ENCODE results near the gene TLR9. TPM values are rescaled to one million over a fixed set of nuclear protein-coding genes. Genes with fewer than 3 reads are reported as not detected.
"Not testable (repeated sequence)": the region's sequence is repeated elsewhere in the genome, so short reads cannot be mapped to it uniquely, and the experiment has no call there.

The TLR9 gene
- total RNA-seq, 1 donor from 2014 or later = 0.19 TPM

DNA sequence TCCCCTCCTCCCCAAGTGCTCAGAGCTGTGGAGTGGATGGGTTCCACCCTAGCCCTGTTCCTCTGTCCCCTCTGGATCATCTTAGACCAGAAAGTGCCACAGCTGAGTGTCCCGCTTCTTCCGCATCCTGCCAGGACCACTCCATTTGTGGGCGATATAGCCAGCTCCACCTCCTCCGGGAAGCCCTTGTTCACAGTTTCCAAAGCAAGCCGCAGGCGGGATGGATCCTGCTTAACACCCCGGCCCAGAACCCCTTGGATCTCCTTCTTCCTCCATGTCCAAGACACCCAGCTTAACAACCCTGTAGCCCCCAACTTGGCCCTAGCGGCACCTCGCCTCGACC lies 28.0 kb downstream of the TLR9 start:
- no peak for DNase-seq (ENCODE audit: low spot score)

DNA sequence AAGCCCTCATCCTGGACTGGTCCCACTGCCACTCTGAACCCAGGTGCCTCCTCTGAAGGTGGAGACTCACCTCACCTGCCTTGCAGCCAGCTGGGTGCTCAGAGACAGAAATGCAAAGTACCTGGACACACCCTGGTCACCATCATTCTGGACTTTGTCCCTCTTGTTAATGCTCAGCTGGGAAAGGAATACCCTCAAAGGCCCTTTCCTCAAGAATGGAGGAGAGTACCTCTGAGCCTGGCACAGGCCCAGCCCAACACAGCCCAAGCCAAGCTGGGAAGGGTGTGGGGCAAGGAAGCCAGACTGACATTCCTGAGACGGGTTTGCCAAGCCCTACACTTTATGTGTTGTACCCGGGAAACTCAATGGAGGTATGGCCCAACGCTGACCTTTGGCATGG lies 28.5 kb downstream of the TLR9 start:
- no peak for DNase-seq (ENCODE audit: low spot score)

DNA sequence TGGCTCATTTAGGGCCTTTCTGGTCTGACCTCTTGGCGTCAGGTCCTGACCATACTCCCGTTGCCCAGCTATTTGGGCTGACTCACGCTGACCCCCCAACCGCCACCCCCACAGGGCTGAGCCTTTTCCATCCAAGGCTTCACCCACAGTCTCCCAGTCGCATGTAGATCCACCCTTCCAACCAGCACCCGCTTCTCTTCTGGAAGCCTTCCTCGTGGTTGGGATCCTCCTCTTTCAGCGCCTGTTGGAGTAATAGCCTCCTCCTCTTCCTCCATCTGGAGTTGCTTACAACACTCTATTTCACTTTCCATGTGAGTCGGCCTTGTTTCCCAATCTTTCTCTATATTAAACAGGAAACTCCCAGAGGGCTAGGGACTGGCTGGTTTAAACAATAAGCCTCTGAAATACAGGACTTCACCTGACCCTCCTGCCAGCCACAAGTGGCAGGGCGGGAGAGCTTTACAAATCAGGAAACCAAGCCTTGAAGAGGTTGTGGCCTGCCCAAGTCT lies 29.6 kb downstream of the TLR9 start:
- no peak for DNase-seq (ENCODE audit: low spot score)

DNA sequence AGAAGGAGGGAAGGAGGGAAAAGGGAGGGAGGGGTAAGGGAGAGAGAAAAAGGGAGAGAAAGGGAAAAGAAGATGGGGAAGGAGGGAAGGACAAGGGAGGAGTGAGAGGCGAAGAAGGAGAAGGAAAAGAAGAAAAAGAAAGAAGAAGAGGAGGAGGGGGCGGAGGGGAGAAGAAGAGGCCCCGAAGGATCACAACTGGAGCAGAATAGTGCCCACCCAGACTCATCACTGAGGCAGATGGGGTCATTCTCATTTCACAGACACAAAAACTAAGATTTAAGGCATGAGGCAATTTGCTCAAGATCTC lies 30.2 kb downstream of the TLR9 start:
- no peak for DNase-seq (ENCODE audit: low spot score)

DNA sequence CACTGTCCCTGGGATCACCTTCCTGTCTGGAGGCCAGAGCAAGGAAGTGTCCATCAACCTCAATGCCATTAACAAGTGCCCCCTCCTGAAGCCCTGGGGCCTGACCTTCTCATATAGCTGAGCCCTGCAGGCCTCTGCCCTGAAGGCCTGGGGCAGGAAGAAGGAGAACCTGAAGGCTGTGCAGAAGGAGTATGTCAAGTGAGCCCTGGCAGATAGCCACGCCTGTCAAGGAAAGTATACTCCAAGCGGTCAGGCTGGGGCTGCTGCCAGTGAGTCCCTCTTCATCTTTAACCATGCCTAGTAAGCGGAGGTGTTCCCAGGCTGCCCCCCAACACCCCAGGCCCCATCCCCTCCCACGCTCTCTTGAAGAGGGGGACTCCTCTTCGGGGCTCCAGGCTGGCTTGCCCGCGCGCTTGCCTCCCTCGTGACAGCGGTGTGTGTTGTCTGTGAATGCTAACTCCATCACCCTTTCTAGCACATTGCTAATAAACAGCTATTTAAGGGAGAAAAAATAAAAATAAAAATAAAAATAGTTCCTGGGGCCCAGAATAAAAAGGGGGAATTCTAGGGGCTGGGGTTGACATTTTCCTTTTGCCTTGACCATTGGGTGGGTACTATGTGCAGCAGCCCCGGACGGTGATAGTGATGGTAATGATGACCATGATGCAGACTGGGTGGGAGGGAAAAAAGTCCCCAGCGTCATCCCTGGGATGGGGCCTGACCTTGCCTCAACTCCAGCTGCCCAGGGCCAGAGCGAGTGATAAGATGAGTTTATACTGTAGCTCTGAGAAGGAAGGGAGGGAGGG lies 30.8 kb downstream of the TLR9 start:
- DNase-seq (ENCODE audit: low spot score) = no peak

DNA sequence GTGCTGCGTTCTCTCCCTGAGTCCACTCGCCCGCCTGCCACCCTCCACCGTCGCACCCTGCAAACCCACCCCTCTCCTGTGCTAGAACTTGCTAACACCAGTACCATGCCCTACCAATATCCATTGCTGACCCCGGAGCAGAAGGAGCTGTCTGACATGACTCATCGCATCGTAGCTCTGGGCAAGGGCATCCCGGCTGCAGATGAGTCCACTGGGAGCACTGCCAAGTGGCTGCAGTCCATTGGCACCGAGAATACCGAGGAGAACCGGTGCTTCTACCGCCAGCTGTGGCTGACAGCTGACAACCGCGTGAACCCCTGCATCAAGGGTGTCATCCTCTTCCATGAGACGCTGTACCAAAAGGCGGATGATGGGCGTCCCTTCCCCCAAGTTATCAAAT lies 32.4 kb downstream of the TLR9 start:
- no peak for DNase-seq (ENCODE audit: low spot score)

DNA sequence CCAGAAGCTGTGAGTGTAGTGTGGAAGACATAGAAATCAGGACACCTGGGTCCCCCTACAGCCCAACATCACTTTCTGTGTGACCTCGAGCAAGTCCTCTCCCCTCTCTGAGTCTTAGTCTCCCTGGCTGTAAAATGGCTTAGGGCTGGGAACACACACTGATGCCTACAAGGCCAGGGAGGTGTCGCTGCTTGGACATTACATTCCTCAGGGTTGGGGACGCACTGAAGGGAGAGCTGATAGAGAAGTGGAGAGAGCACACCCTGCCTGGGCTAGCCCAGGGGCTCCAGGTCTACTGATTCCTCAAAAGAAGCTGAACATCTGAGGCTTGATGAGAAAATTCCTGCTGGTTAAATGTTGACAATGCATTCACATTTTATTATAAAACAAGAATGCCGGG lies 33.8 kb downstream of the TLR9 start:
- DNase-seq (ENCODE audit: low spot score) = no peak

DNA sequence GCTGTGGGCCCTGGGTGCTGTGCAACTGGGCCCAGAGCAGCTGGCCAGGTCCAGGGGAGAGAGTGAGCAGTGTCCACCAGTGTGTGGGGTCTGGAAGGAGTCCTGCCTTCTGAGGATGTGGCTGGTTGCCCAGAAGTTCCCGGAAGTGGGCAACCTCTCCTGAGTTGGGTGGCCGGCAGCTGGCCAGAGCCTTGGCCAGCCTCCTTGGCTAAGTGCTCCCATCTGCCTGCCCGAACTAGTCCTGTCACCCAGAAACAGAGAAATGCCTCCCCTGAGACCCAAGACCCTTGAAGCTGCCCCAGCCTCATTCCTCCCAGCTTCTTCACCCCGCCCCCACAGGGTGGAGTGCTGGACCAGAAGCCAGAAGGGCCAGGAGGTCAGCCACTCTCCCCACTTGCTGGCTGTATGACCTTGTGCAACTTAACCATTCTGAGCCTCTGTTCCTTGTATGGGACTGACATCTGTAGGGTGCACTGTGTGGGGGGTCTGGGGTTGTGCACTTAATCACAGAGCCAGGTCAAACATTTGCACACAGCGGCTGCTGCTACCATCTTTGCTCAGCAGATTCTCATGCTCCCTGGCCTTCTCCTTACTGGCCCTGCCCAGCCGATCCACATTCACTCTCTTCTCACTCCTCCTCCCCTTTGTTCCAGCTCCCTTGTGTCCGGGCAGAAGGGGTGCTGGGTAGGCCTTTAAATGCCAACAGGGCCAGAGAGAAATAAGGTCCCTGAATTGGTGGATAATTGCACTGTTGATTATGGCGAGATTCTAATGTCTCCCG lies 35.0 kb downstream of the TLR9 start:
- DNase-seq (ENCODE audit: low spot score) = no peak

DNA sequence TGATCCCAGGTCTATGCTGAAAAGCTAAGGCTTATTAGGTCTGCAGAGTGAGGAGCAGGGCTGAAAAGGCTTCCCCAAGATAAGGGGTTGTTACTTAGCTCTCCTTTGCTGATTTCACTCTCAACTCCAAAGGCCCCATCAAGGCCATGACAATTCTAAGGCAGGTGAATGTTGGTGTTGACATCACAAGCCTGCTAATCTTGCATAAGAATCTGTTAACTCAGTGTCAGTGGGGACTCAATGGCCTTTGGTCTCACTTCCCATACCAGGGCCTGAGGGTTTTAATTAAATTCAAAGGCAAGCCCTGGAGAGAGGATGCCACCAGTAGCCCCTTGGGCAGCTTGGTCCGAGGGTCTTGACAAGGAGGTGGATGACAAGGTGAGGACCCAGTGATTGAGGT lies 36.9 kb downstream of the TLR9 start:
- no peak for DNase-seq (ENCODE audit: low spot score)

DNA sequence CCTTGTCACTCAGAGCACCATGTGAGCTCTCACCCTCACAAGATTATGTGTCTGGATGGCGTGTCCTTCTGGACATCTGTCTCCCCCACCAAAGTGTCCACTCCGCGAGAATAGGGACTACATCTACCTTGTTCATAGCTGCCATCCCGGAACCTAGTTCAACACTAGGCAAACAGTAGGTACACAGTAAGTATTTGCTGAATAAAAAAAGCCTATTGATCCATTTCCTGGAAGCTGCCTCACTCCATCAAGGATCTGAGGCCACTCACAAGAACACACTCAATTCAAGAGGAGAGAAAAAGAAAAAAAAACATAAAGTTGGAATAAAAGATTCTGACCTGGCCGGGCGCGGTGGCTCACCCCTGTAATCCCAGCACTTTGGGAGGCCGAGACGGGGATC lies 38.7 kb downstream of the TLR9 start:
- no peak for DNase-seq (ENCODE audit: low spot score)

DNA sequence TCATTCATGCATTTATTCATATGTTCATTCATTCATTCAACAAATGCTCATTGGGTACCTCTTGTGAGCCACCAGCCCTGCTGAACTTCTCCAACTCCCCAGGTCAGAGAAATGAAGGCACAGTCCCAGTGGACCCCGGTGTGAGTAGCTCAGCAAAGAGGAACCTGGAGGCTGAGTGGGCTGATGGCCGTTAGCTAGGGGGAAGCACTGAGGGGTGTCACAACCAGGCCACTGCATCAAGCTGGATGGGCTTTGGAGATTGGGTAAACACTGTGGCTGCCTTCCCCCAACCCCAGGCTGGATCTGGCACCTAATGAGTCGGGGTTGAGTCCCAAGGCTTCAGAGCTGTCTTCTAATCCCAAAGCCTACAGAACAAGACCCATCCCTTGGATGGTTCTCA lies 39.6 kb downstream of the TLR9 start:
- no peak for DNase-seq (ENCODE audit: low spot score)

DNA sequence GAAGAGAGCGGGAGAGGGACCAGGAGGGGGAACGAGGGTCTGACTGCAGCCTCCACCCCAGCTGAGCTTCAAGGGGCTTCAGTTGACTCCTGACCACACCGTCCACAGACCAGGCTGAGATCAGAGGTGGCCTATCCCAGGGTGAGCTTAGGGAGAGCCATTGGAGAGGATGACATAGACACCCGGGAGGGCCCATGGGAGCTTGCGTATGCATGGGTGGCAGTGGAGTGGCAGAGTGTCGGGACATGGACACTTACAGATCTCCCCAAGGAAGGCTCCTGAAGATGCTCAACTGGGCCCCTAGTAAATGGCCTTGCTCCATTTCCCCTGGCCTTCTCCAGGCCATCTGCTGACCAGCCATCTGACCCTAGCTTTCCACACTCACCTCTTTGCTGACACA lies 40.1 kb downstream of the TLR9 start:
- no peak for DNase-seq (ENCODE audit: low spot score)

DNA sequence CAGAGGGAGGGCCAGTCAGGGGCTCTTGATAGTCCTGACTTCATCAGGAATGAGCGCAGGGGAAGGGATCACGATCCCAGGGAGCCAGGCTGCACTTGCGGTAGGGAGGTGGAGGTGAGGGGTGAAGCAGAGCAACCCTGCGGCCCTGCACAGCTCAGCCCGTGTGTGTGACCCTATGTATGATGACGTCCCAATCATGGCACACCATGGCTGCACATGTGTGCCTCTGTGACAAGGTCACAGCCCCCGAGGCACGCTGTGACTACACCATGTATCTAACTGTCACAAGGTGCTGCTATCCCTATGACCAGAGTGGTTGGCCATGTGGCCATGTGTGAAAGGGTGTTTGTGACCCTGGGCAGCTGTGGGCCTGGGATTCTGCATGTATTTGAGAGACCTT lies 40.8 kb downstream of the TLR9 start:
- no peak for DNase-seq (ENCODE audit: low spot score)

DNA sequence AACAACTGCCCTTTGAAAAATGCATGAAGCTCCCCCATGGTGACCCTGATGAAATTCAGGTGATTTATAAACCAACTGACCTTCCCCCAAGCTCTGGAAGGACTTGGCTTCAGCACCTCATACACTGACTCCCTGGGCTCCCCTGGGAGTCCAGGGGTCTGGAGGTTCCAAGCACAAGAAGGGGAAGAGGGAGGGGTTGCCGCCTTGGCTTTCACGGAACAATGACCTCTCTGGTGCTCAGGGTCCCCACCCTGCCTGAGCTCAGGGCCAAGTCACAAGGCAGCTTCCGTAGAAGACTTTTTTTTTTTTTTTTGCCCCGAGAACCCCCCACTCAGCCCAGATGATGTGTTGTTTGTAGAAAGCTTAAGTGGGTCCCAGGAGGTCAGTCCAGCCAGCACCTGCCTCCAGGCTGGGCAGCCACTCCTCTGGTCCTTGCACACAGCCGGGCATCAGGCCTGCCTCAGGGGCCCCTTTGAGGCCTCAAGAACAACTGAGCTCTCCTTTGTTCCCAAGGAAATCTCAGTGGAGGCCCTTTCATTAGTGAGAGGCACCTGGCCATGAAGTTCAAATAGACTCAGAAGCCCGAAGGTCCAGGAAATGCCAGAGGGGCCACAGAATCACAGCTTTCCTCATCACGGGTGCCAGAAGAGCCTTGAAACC lies 41.5 kb downstream of the TLR9 start:
- DNase-seq (ENCODE audit: low spot score) = no peak

DNA sequence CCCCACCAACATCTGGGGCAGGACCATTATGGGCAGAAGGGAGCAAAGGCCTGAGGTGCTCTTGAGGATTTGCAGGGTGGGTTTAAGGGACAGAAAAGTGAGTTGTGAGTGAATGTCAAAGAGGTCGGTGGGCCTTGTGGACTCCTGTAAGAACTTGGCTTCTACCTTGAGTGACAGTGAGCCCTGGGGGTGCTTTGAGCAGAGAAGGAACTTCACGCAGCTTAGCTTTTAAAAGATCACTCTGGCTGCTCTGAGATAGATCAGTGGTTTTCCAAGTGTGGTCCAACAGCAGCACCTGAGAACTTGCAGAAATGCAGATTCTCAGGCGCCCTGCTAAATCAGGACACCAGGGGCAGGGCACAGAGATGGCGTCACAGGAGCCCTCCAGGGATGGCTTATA lies 42.8 kb downstream of the TLR9 start:
- DNase-seq (ENCODE audit: low spot score) = no peak

DNA sequence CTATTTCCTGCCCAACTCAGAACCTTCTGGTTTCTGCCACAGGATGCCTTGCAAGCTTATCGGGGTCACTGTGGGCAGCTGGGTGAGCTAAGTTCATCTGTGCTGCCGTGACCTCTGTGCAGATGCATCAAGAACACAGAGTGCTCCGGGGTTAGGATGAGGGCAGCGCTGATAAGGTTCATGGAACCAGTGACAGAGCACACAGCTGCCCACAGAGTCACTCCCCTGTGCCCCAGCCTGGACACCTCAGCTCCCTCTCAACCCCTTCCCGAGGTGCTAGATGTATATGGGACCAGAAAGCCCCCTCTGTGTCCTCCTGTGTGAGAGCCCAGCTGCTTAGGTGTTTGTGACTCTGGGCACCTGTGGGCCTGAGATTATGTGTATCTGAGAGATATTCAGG lies 43.2 kb downstream of the TLR9 start:
- DNase-seq (ENCODE audit: low spot score) = no peak

DNA sequence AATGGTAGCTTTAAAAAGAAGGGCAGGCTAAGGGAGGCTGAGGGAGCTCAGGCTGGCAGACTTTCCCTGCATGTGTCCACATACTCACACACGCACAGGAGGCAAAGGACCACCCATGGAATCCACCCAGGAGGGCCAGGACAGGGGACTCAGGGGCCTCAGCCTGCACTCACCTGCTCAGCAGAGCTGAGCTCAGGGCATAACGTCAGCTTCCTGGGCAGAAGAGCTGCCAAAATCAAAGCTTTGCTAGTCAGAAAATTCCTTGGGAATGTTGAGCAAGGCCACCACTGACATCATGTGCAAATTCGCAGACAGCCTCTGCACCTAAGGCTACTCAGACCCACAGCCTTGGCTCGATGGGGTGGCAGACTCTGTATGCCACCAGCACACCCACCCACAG lies 43.9 kb downstream of the TLR9 start:
- DNase-seq (ENCODE audit: low spot score) = no peak

DNA sequence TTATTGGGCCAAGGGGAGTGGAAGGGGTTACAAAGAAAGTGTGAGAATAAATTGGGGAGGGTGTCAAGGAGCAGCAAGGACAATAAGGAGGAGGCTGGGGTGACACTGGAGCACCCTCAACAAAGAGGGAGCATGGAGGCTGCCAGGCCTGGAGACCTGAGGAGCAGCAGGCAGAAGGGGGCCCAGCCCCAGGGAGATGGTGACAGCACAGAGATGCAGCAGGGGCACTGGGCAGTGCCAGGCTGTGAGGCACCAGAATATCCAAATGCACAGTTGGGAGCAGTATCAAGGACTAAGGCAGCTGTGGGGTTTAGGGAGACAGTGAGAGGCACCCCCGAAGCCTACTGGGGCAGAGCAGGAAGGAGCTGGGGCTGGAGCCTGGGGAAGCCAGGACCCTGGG lies 46.9 kb downstream of the TLR9 start:
- no peak for DNase-seq (ENCODE audit: low spot score)

DNA sequence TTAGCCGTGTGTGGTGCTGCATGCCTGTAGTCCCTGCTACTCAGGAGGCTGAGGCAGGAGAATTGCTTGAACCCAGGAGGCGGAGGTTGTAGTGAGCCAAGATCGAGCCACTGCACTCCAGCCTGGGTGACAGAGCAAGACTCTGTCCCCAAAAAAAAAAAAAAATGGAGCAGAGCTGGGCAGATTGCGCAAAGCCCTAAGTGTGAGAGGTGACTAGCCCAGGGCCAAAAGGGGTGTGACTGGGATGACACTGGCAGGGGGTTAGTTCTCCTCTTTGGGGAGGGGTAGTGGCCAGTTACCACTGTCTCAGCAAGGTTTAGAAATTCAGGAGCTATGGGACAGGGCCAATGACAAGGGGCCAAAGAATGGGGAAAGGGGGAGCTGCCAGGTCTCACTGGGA lies 47.3 kb downstream of the TLR9 start:
- not testable (repeated sequence) for DNase-seq (ENCODE audit: low spot score)

DNA sequence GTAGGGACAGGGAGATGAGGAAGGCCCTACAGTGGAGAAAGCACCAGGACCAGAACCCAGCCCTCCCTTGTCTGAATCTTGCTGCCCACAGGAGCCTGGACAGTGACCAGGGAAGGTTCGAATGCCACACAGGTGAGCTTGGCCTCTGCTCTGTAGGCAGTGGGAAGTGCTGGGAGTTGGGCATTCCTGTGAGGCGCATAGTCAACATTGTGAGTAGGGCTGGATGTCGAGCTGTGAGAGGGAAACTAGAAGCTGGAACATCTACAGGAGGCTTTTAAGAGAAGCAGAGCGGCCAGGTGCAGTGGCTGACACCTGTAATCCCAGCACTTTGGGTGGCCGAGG lies 47.8 kb downstream of the TLR9 start:
- DNase-seq (ENCODE audit: low spot score) = no peak

DNA sequence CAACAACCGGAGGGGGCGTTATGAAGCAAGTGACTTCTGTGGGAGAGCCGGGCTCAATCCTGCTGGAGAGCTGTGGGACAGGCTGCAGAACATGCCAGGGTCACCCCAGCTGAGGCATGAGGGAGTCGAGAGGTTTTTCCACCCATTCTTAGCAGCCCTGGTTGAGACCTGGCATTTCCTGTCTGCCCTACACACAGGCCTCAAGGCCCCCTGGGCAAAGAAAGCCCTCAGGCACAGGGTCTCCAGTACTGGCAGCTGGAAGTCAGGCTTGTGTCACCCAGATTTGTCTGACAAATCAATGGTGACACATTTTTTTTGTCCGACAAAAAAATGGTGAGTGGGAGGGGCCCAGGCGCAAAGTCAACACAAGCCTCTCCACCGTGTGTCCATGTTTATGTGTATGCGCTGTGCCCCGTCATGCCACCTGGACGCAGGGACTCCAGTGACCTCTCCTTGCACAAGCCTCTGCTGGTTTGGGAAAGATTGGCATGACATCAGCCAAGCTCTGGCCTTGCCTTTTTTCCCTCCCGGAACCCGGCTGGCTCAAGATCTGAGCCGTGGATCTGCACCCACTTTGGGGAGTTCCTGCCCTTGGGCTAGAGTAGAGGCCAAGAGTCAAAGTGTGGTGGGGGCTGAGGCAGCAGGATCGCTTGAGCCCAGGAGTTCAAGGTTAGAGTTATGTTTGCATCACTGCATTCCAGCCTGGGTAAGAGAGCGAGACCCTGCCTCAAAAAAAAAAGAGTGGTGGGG lies 48.3 kb downstream of the TLR9 start:
- DNase-seq (ENCODE audit: low spot score) = no peak

All from mesenteric fat pad (tissue), 1 donor.